ENCODE results near the gene FBF1.
A peak's percentile ranks its signal among the peaks of the same experiment; 100 is the strongest.

Gene FBF1

DNA sequence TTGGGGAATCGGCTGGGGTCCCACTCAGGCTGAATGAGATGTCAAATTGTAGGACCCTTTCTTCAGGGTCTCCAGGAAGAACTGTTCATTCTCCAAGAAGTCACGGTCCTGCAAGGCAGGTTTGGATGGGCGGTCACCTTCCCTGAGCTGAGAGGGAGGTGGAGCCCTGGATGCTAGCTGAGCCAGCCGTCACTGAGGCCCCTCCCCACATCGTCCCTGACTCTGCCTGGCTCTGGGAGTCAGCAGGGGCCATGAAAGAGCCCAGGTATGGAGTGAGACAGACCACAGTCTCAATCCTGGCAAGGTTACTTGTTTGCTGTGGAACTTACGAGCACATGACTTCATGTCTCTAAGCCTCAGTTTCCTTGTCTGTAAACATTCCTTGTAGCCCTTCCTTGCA lies 30.1 kb downstream of the FBF1 start:
- DNase-seq, result no peak

- no peak for DNase-seq
Observed at GRCh38 chr17:75909812-75910274, 31.0 kb downstream of the FBF1 start.

- no peak for DNase-seq
Observed at GRCh38 chr17:75909051-75909811, 31.6 kb downstream of the FBF1 start.

DNA sequence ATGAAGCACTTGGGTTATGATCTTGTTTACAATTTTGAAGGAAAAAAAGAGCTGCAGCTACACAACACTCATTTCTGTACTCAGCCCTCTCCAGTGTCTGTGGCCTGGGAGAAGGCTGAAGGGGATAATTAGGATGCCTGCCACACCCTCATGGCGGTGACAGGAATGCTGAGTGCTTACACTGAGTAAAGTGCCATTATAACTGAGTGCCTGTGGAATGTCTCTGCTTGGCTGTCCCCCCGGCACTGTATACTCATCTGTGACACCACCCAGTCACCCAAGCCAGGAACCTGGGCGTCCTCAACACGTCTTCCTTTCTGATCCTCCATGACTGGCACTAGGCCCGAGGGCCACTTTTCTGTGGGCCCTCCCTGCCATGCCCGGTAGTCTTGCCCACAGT lies 32.6 kb downstream of the FBF1 start:
- DNase-seq, result no peak

DNA sequence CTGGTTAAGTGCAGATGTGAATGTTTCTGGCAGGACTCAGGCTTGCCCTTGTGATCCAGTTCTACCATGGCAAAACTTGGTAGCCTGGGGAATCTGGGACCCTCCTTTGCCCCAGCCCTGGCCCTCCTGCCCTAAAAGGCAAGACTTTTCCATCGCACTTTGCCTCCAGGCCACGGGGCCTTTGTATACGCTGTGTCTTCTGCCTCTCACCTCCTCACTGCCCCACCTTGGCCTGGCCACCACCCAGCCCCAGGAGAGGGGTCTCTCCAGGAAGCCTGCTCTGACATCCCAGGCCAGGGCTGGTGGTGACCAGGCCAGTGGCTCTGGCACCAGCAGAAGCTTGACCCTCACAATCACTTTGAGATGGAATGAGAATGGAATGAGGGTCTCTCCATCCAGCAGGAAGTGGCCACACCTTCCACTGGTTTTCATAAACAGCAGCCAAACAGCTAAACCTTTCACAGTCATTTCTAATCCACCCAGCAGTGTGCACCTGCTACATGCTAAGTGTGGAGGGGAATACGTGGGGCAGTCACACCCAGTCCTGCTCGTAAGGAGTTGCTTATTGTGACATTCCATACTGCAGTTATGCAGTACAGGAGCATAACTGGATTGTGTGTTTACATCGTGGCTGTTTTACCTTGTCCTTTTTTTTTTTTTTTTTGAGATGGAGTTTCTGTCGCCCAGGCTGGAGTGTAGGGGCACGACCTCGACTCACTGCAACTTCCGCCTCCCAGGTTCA lies 34.5 kb downstream of the FBF1 start:
- no peak for DNase-seq

DNA sequence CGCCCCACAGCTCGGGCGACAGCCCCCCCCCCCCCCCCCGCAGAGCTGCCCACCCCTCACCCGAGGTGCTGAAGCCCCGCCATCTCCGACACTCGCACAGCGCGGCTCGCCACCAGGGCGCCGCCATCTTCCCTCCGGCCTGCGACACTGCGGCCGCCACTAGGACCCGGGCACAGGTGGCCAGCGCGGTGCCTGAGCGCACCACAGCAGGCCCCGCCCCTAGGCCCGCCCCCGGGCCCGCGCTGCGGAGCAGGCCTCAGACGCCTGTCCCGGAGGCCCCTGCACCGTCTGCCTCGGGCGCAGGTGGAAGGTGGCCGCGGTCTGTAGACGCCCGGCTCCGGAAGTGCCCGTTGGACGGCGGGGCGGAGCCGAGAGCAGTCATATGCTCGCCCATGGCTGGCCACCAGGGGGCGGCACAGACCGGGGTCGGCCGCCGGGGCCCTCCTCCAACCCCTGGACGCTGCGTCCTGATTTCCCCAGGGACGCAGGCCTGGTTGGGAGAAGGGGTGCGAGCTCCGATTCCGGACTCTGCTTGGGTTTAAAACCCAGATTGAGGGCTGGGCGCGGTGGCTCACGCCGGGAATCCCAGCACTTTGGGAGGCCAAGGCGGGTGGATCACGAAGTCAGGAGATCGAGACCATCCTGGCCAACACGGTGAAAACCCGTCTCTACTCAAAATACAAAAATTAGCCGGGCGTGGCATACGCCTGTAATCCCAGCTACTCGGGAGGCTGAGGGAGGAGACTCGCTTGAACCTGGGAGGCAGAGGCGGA lies 35.9 kb downstream of the FBF1 start, which contains the start of gene MRPL38:
Gene MRPL38 (minus strand): TSS at position 136 of the 773 bp plus-strand sequence. CDS start 9 bp downstream, at position 127.
- DNase-seq, result peak; percentile 92

DNA sequence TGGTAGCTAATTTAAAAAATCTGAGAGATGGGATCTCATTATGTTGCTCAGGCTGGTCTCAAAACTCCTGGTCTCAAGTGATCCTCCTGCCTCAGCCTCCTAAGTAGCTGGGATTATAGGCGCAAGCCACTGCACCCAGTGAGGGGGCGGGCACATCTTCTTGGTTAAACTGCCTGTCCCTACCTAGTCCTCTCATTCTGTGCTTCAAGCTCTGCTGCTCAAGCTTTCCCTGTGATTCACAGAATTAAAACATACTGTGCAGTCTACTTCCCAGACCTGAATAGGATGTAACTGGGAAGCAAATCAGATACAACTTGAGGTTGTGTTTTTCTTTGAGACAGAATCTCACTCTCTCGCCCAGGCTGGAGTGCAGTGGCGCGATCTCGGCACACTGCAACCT lies 38.4 kb downstream of the FBF1 start:
- DNase-seq, result no peak

GRCh38 chr17:75901727-75902126 lies 39.1 kb downstream of the FBF1 start:
- DNase-seq, result no peak

- DNase-seq, result no peak
Observed at GRCh38 chr17:75900691-75901533, 39.9 kb downstream of the FBF1 start.

DNA sequence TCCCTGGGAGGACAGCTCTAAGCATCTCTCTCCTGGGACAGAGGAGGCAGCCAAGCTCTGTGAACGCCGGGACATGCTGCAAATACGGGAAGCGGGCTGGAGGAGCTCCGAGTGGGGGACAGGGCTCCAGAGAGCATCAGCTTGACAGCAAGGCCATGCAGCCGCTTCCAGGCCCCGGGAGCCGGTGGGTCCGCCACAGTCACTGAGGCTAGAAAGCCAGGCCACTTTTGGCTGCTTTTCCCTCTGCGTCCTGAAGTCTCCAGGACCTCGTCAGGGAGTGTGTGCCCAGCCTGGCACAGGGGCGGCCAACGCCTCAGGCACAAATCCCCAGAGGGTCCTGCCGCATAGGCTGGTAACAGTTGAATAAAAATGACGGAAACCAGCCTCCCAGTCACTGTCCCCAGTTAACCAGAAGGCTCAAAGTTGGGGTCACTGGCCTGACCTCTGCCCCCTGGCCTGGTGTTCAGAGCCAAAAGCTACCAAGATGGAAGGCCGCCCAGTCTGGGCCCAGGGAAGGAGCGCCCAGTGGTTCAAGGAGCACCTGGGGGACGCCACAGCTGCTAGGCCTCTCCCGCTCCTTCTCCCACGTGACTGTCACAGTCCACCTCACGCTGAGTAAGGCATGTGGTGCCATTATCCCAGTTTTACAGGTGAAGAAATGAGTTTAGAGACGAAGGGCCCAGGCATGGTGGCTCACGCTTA lies 40.9 kb downstream of the FBF1 start:
- no peak for DNase-seq

- DNase-seq, result no peak
Observed at GRCh38 chr17:75899353-75899752, 41.5 kb downstream of the FBF1 start.

DNA sequence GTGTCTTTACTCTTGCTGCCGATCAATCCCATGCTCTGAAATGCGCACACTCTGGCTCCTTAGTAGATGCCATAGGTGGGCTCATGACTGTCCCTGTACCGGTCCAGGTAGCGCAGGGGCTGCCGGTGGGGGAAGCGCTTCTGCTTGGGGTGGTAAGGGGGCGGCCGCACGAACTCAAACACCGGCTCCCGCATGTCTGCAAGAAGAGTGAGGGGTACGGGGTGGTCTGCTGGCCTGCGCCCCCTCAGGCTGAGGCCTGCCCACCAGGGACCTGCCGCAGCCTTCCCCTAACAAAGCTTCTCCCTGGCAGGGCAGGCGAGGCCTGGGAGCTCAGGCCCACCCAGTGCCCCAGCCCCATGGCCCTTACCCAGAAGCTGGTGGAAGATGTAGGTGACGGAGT lies 42.1 kb downstream of the FBF1 start:
- no peak for DNase-seq

DNA sequence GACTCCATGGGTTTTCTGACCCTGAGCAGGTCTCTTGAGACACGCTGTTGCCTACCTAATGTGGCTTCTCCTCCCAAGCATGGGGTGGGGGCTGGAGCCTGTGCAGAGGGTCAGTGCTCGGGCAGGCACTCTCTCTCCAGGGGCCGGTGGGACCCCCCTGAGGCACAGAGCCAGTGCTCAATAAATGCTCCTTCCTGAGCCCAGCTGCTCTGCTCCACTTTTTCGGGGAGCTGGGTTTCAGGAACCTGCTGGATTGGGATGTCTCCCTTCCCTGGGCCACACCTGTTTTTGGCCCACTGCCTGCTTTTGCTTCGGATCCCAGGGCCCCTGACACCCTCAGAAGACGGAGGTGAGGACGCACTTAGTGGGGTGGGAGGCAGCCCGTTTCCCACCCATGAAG lies 42.8 kb downstream of the FBF1 start:
- no peak for DNase-seq

DNA sequence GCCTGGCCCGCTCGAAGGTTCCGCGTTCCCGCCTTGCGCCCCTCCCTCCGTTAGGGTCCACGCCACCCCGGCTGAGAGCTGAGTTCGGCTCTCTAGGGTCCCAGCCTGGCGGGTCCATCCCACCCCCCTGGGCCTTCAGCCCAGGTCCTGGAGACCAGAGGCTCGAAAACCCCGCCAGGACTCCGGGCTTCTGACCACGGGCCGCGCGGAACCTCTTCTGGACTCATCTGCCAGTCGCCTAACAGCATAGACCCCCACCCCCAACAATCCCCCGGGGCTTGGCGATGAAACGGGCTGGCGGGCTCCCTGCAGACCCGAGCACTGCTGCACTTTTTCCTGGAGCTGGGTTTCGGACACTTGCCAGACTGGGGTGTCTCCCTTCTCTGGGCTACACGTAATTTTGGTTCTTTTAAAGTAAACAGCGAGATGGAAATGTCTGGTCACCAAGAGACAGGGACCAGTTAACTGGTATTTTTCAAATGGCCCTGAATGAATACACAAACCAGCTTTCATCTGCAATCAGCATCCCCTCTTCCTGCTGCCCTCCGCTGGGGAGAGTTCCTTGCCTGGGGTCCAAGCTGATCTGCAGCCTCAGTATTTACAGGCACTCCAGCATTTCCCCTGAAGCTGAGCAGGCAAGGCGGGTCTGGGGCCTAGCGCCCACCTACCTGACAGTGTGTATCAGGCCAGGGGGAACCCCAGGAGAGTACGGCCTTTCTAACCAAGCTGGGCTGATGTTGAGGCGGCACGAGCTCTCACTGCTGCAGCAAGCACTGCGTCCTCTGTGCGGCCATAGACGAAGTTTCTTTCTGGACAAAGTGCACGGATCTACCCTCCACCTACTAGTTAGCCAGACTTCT lies 43.5 kb downstream of the FBF1 start:
- no peak for DNase-seq

DNA sequence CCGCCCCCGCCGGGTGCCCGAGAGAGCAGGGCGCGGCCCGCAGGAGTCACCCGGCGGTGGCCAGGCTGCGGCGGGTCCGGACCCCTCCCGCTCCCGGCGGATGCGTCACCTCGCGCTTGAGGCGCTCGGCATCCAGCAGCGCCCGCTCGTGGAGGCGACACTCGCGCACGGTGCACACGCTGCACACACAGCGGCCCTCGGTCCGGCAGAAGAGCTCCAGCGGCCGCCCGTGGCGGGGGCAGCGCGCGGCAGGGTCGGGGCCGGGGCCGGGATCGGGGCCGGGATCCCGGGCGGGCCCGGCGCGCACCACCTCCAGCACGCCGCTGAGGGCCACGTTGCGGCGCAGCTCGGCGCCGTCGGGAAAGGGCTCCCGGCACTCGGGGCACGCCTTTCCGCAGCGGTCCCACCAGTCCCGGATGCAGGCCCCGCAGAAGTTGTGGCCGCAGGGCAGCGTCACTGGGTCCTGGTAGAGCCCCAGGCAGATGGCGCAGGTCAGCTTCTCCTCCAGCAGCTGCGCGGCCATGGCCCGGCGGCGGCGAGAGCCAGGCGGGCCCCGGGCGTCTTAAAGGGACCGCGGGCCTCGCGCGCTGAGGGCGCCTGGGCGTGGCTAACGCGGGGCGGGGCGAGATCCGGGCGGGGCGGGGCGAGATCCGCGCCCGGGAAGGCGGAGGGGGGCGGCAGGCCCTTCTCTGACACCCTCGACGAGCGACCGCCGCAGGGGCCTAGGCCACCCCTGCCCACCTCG lies 44.3 kb downstream of the FBF1 start, which contains the start of gene TRIM65:
Gene TRIM65 (minus strand): TSS at position 537 of the 745 bp plus-strand sequence. CDS start 14 bp downstream, at position 523.
- DNase-seq, result peak; percentile 81

DNA sequence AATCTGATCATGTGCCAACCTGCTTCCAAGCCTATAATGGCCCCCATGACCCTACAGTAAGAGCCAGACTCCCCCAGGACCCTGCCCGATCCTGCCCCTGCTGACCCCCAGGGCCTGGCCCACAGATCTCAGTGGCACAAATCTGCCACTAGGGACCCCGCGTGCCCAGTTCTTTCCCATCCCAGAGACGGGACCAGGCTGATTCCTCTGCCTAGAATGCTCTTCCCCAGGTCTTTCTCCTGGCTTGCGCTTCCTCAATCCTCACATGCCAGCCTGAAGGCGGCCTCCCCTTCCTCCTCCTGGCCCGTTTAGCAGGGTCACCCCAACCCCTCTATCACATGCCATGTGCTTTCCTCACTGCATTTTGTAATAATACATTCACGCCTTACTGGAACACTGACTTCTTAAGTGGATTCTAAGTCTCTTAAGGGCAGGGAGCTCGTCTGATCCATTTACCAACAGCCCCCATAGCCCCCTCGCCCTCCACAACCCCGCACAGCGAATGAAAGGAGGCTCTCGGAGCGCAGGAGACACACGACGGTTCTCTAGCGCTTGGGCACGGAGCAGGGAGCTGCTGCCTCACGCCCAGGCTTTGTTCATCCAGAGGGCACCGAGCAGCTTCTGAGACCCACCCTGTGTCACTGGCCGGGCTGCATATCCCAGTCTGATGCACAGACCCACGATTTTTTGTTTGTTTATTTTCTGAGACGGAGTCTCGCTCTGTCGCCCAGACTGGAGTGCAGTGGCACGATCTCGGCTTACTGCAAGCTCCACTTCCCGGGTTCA lies 45.3 kb downstream of the FBF1 start:
- no peak for DNase-seq

GRCh38 chr17:75894049-75894733 lies 46.7 kb downstream of the FBF1 start:
- DNase-seq, result no peak

- no peak for DNase-seq
Observed at GRCh38 chr17:75893305-75894048, 47.4 kb downstream of the FBF1 start.

All from stimulated activated CD4-positive, alpha-beta T cell treated with anti-CD3 and anti-CD28 coated beads, Interleukin-12 subunit alpha, Interleukin-12 subunit beta, amount 100 ng/mL, for 4 hours (primary cell).